Measurements from ENCODE around the gene FRRS1. TPM values are rescaled to one million over a fixed set of nuclear protein-coding genes. Genes with fewer than 3 reads are reported as not detected.
"Not testable (repeated sequence)": the region's sequence is repeated elsewhere in the genome, so short reads cannot be mapped to it uniquely, and the experiment has no call there.

FRRS1 gene
- polyA plus RNA-seq (ENCODE audit: insufficient read length in 3 of 3): 10 to 100 TPM in 1 of 3 donors, 1 to 10 TPM in 2; 7.3 to 13.4 (median 9.5) TPM
- long read RNA-seq, donor 1: 0 reads
- long read RNA-seq, donor 2: 0 reads
- long read RNA-seq, donor 3: 0 reads
- long read RNA-seq, donor 4: 0 reads
- long read RNA-seq, donor 5: 0 reads
- long read RNA-seq, donor 6: 0 reads
- long read RNA-seq, donor 7: 0 reads
- long read RNA-seq, donor 8: 0 reads
- long read RNA-seq, donor 9: 0 reads
- long read RNA-seq, donor 10: 0 reads
- long read RNA-seq, donor 11: 0 reads
- long read RNA-seq, donor 12, partial matches to known transcripts: 24 of 25 reads
- long read RNA-seq, donor 12, other reads (novel, unspliced or antisense): 0 of 25 reads
- long read RNA-seq, donor 13: 0 reads
- long read RNA-seq, donor 14: 0 reads
- long read RNA-seq, donor 15: 0 reads
- long read RNA-seq, donor 16: 0 reads

GRCh38 chr1:99766378-99766800, at the start of gene FRRS1:
TSS of gene FRRS1 (minus strand) at chr1:99766635. CDS start at chr1:99748768, 17,867 bp downstream.
- DNase-seq: peak; percentile 87

GRCh38 chr1:99814373-99814900, 48.0 kb upstream of the FRRS1 start:
- DNase-seq: no peak

- DNase-seq: no peak
These were observed 45.3 kb upstream of the FRRS1 start for GRCh38 chr1:99811747-99812146.

GRCh38 chr1:99811075-99811474, 44.6 kb upstream of the FRRS1 start:
- no peak for DNase-seq

- peak; percentile 87 for DNase-seq
These were observed 42.1 kb upstream of the FRRS1 start for GRCh38 chr1:99808391-99809115.

- DNase-seq: no peak
These were observed 40.4 kb upstream of the FRRS1 start for GRCh38 chr1:99806882-99807281.

- no peak for DNase-seq
These were observed 35.1 kb upstream of the FRRS1 start for GRCh38 chr1:99801584-99801983.

- DNase-seq: not testable (repeated sequence)
These were observed 27.4 kb upstream of the FRRS1 start for GRCh38 chr1:99793861-99794260.

- DNase-seq: no peak
These were observed 23.3 kb upstream of the FRRS1 start for GRCh38 chr1:99789715-99790114.

- DNase-seq: no peak
These were observed 22.5 kb upstream of the FRRS1 start for GRCh38 chr1:99788896-99789295.

- DNase-seq: no peak
These were observed 20.5 kb upstream of the FRRS1 start for GRCh38 chr1:99786751-99787501.

- no peak for DNase-seq
These were observed 18.4 kb upstream of the FRRS1 start for GRCh38 chr1:99784809-99785255.

- DNase-seq: no peak
These were observed 17.7 kb upstream of the FRRS1 start for GRCh38 chr1:99784143-99784542.

- no peak for DNase-seq
These were observed 16.5 kb upstream of the FRRS1 start for GRCh38 chr1:99782920-99783319.

GRCh38 chr1:99782397-99782796, 16.0 kb upstream of the FRRS1 start:
- DNase-seq: no peak

GRCh38 chr1:99781798-99782197, 15.4 kb upstream of the FRRS1 start:
- no peak for DNase-seq

- DNase-seq: no peak
These were observed 11.3 kb upstream of the FRRS1 start for GRCh38 chr1:99777752-99778151.

GRCh38 chr1:99776120-99776519, 9.7 kb upstream of the FRRS1 start:
- DNase-seq: no peak

- DNase-seq: no peak
These were observed 6.4 kb upstream of the FRRS1 start for GRCh38 chr1:99772809-99773208.

- no peak for DNase-seq
These were observed 5.1 kb upstream of the FRRS1 start for GRCh38 chr1:99771513-99771918.

GRCh38 chr1:99768524-99769245, 2.2 kb upstream of the FRRS1 start:
- DNase-seq: no peak
